Stimulated activated CD8-positive, alpha-beta memory T cell treated with anti-CD3 and anti-CD28 coated beads, Interleukin-7, amount 100 ng/mL, for 48 hours (primary cell): ENCODE data around the gene JSRP1.

Source experiments
- DNase-seq, 2 donors: peaks; one replicate each; pipeline ENCODE4 v3.0.0-alpha.2; 2020; ENCODE audit warnings: low read depth in 1 of 2; ENCODE audit errors: extremely low read depth in 1 of 2

JSRP1 gene, protein sequence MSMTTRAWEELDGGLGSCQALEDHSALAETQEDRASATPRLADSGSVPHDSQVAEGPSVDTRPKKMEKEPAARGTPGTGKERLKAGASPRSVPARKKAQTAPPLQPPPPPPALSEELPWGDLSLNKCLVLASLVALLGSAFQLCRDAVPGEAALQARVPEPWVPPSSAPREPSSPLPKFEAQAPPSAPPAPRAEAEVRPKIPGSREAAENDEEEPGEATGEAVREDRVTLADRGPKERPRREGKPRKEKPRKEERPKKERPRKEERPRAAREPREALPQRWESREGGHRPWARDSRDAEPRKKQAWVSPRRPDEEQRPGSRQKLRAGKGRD

DNA sequence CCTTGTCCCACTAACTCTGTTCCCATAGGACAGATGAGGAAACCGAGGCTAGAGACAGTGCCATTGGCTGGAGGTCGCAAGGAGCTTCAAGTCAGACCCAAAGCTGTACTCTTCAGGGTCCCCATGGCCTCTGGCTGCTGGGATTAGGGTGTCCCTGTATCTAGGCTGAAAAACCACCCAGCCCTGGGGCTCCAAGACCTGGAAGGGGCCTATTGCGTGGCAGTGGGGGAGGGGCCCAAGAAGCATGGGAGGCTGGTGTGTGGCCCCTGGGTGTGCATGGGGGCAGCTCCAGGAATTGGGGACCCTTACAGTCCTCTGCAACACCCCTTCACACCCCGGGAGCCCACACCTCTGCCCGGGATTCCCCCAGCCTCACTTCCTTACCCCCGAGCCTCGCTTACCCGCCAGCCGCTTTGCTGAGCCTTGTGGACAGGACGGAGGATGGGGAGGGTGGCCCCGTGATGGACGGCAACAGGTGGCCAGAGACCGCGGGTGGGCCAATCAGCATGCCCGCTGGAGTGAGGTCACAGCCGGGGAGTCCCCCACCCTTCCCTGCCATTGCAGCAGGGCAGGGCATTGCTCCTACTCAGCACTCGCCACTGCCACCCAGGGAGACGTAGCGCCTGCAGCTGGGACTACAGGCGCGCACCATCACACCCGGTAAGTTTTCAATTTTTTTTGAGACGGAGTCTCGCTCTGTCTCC is at the start of gene JSRP1:
JSRP1 (minus strand) TSS at position 436 of the 704 bp plus-strand sequence. CDS start 1,103 bp downstream, outside the sequence.
- no peak for DNase-seq

DNA sequence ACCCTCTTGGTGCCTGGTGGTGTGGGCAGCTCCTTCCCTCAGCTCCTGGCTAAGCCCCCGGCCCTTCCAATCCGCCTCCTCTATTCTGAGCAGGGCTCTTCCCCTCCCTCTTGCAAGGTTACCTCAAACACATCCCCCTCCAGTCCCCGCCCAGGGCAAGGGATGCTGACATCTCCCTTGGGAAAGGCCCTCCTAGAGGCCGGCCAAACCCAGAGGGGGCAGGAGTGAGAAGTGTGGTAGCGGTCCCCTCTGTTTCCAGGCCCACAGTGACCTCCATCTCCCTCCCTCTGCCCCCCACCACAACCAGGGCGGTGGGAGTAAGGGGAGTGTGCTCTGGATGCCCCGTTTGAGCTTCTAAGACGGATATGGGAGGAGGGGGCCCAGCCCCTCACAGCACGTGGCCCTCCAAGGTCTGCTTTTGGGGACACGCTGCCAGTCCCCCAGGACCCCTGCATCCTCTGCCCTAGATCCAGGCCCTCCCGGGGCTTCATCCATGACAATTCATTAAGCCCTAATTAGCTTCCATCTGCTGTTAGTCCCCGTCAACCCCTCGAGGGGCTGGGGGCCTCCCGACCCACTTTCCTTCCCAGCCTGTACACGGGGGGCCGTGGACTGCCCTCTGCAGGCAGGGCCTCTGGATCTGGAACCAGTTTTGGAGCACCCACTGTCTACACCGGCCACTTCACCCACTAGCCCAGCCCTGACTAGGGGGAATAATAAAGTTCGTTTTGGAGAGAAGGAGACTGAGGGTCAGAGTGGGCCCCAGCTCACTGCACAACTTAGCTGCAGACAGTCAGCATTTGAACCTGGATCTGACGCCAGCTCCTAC is 49.4 kb upstream of the JSRP1 start:
- DNase-seq = no peak

DNA sequence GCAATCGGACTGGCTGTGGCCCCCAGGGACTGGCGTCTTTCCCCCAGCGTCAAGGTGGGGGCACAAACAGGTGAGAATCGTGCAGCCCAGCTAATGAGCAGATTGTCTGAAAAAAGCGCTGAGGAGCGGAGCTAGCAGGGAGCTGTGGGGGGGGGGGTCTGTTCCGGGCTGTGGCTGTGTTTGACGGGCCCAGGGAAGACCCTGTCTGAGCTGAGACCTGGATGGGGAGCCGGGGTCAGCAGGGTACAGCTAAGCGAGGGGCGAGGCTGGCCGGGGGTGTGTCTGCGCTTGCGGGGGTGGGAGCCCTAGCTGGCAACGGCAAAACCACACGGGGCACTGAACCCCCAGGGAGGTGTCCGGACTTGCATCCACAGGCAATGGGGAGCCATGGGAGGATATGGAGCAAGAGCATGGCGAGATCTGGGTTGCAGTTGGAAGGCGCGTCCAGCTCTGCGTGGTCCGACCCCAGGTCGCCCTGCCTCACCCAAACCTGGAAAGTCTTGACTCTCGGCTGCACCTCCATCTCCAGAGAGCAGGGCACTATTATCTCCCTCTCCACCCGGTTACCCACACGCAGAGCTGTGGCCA is 47.1 kb upstream of the JSRP1 start:
- no peak for DNase-seq

DNA sequence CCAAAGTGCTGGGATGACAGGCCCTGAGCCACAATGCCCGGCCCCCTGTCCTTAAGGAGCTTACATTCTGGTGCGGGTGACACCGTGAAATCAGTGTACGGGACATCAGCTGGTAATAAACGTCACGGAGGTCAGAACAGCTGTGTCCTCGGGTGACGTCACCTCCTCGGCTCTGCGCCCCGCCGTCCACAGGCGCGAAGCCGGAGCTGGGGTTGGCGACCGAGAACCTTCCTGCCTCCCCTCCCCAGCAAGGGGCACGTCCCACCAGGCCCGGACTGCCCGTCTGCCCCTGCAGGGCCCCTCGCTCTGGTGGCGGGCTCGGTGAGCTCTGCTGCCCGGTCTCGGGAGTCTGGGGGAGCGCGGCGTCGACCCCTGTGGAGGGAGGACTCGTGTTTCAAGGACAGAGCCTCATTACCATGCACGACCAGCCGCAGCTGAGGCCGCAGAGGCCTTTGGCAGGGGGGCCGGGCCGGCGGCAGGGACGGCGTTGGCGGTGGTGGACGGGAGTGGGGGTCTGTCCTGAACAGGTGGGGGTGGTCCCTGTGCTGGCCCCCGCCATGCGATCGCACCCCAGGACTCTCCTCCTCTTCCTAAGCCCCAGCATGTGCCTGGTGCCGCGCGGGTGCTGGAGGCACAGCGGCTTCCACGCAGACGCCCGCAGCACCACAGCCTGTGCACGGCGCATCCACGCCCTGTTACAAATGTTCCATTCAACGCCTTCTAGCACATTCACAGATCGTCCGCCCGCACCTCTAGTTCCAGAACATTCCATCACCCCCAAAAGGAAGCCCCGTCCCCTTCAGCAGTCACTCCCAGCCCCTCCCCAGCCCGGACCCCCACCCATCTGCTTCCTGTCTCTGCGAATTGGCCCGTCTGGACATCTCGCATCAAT is 46.3 kb upstream of the JSRP1 start:
- DNase-seq = no peak

DNA sequence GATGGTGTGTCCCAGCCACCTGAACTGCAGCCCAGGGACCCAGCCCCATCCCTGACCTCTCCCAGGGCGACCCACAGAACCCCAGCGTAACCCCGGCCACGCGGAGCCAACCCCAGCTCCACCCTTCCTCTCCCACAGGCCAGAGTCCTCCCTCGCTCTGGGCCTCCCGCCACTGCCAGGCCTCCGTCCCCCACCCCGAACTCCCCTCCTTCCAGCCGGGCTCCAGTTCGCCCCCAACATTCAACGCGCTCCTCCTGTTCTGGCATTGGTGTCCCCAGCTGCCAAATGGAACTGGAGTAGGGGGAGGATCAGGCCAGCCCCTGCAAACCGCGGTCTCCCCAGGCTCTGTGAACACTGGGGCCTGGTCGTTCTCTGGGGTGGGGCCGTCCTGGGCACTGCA is 44.3 kb upstream of the JSRP1 start:
- DNase-seq = no peak

DNA sequence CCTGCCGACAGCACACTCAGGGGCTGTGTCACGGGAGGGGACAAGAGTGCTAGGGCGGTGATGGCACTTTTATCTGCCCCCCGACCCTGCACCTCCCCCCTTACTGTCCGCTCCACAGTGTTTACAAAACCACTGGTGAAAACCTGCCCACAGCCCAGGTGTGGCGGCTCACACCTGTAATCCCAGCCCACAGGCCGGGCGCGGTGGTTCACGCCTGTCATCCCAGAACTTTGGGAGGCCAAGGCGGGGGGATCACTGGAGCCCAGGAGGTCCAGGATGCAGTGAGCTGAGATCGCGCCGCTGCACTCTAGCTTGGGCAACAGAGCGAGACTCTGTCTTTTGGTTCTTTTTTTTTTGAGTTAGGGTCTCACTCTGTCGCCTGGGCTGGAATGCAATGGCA is 39.9 kb upstream of the JSRP1 start:
- no peak for DNase-seq

DNA sequence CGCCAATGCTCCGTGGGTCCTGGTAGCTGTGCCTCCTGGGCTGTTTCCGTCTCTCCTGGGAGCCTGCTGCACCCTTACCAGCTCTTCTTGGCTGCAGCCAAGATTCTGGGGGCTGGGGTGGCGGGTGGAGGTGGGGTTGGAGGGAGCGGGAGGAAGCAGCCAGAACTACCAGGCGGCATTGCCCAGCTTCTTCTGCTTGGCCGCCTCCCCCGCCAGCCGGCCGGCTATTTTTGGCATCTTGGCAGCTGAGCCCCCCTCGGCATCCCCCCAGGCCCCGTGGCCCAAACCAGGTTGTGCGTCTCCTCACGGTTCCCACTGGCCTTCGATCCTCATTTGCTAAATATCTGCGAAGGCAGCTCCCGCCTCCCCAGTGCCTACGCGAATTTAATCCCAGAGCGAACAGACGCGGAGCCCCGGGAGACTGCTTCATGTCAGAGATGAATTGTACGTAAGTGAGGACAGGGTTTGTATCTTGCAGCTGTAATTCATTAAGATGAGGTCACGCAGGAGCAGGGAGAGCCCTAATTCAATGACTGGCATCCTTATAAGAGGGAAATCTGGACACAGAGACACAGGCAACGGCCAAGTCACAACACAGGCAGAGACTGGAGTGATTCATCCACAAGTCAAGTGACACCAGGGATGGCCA is 38.6 kb upstream of the JSRP1 start:
- no peak for DNase-seq

DNA sequence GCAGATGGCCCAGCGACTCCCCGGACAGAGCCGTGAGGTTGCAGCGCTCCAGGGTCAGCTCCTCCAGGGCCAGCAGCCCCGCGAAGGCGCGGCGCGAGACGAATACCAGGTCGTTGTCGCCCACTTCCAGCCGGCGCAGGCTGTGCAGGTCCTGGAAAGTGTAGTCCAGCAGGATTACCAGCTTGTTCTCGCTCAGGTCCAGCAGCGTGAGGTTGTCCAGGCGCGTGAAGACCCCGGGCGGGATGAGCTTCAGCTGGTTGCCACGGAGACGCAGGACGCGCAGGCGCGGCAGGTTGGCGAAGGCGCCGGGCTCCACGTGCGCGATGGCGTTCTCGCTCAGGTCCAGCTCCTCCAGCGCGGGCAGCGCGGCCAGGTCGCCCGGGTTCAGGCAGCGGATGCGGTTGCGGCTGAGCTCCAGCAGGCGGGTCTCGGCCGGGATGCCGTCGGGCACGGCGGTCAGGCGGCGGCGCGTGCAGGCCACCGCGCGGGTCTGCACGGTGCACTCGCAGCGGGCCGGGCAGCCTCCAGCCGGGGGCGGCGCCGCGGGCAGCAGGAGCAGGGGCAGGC is 35.1 kb upstream of the JSRP1 start:
- DNase-seq = no peak

DNA sequence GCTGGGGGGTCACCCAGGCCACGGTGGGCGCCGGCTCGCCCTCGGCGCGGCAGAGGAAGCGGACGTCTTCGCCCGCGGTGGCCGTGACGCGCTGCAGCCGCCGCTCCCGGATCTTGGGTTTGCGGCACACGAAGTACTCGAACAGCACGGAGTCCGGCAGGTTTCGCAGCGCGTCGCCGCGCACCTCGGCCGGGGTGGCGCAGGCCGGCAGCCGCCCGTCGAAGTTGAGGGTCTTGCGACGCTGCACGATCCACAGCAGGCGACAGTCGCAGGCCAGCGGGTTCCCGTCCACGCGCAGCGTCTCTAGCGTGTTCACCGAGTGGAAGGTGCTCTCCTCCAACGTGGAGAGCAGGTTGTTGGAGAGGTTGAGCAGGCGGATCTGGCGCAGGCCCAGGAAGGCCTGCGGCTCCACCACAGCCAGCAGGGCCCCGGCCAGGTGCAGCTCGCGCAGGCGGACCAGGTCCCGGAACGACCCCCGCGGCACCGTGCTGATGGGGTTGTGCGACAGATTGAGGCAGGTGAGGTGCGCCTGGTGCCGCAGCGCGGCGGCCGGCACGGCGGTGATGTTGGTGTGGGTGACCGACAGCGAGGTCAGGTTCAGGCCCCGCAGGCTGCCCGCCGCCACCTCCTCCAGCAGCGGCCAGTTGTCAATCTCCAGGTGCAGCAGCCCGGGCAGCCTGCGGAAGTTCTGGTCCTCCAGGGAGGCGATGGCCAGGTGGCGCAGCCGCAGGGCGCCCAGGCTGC is 34.4 kb upstream of the JSRP1 start:
- DNase-seq = no peak

DNA sequence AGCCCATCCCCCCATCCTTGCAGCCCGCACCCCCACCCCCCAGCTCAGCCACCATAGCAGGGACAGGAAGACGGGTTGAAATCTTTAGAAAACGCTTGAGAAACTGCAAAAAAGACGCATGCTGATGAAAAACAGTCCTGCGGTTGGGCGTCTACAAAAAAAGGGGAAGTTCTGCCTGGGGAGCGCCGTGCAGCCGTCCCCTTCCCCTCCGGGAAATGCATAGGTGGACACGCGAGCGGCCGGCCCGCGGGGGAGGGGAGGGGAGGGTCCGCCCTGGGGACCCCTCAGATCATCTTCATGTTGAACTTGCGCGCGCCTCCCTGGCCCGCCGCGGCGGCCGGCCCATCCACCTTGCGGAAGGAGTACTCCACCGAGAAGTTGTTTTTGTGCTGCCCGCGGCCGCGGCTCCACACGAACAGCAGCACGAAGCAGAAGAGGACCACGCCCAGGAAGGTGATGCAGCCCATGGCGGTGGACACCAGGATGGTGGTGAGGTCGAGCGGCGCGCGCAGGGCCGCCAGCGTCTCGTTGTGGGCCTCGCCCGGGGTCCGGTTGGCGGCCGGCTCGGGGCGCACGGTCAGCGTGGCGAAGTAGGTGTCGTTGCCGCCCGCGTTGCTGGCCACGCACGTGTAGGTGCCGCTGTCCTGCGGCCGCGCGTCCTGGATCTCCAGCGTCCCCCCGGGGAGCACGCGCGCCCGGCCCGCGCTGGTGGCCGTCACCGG is 33.7 kb upstream of the JSRP1 start:
- no peak for DNase-seq

DNA sequence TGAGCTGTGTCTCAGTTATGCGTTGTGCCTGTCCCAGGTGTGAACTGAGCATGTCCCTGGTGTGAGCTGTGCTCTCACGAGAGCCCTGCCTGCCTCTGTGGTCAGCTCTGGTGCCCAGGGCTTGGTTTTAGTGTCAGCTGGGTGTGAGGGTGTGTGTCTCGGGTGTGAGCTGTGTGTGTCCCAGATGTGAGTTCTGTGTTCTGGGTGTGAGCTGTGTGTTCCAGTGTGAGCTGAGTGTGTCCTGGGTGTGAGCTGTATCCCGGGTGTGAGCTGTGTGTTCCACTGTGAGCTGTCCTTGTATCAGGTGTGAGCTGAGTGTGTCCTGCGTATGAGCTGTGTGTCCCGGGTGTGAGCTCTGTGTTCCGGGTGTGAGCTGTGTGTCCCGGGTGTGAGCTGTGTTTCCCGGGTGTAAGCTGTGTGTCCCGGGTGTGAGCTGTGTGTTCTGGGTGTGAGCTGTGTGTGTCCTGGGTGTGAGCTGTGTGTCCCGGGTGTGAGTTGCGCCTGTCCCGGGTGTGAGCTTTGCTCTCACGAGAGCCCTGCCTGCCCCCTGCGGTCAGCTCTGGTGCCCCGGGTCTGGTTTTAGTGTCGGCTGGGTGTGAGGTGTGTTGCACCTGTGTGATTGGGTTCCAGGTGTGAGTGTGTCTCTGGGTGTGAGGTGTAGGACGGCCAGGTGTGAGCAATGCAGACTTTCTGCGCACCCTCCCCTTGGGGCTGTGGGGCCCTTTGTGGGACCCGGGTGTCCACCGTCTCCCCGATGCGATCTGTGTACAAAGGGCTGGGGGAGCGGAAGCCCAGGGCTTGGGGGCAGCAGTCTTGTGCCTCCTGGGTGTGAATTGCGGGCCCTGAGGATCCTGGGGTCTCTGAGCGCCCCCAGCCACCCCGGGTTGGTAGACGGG is 32.8 kb upstream of the JSRP1 start:
- no peak for DNase-seq

DNA sequence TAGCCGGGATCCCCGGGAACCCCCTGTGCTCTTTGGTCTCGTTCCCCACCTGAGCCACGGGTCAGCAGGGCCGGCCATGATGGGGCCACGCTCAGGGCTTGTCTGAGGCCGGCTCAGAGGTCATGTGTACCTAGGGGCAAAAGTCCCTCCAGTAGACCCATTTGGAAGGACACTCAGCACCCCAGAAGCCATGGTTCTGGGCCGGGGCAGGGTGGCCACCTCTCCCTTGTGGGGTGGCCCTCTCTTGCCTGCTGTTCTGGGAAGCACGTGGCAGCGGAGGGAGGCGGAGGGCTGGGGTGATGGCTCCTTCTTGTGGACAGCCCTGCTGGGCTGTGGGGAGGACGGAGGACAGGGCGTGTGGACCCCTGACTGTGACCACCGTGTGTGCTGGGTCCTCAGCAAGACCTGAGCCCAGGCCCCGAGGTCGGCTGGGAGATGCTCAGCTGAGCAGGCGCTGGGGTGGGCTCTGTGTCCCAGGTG is 32.2 kb upstream of the JSRP1 start:
- no peak for DNase-seq

DNA sequence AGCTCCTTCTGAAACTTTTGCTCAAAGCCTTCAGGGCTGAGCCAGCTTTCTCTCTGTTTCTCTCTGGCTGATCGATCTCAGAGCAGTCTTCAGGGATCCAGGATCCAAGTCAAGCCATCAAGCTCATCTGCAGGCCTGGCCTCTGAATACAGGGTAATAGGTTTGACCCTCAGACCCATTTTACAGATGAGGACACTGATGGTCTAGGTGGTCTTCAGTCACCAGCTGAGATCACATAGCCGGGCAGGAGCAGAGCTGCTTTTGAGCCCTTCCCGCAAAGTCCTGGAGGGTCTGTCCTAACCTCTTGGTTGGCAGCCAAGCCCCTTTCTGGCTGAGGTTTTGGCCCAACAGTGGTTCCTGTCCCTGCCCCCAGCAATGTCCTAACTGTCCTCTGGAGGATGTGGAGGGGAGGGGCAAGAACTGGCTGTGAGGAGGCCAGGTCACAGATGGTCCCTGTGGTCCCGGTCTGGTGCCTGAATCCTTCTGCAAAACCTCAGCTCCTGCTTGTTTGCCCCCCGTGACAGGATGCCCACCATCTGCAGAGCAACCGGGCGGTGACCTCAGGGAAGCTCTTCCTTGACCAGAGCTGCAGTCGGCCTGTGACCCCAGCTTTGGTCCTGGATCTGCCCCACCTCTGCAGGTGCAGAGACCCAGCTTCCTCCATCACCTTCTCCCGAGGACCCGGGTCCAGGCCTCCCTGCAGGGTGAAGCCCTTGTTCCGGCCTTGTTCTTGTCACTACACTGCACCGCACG is 31.5 kb upstream of the JSRP1 start:
- no peak for DNase-seq

DNA sequence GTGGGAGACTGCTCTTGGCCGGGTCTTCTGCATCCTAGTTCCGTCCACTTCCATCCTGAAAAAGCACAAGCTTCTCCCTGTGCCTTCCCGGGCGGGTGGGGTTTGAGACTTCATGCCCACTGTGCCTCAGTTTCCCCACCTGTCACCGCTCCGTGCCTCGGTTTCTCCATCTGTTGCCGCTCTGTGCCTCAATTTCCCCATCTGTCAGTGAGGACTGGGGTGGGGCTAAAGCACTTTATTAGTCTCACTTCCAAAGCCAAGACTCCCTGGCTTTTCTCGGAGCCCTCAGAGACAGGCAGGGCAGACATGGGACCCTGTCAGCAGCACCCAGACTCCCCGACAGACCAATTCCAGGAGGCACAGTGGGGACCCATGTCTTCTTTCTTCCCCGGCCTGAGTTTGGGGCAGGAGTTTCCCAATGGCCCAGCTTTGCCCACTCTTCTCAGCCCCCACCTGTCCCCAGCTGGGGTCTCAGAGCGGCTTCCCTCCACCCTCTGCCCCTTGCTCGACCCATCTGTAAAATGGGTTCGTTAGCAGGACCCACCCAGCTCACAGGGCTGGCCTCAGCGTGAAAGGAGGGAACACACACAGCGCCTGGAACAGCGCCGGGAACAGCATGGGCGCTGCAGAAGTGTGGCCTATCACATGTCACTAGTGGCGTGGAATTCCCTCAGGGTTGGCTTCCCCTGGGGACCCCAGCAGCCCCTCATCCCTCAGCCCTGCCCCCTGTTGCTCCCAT is 30.4 kb upstream of the JSRP1 start:
- no peak for DNase-seq

DNA sequence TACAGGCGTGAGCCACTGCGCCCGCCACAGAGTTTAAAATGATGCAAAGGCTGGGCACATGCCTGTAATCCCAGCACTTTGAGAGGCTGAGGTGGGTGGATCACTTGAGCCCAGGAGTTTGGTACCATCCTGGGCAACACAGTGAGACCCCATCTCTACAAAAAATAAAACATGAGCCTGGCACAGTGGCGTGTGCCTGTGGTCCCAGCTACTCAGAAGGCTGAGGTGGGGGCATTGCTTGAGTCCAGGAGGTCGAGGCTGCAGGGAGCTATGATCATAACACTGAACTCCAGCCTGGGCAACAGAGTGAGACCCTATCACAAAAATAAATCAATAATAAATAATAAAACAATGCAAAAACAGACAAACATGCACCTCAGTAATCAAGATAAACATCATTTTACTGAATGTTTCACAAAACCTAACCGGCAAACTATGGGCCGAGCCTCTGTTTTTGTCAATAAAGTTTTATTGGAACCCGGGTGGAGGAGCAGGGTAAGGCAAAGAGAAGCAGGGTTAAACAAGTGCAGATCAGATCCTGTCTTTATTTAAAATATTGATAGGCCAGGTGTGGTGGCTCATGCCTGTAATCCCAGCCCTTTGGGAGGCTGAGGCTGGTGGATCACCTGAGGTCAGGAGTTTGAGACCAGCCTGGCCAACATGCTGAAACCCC is 27.8 kb upstream of the JSRP1 start:
- no peak for DNase-seq
